GM20000 (cell line): ENCODE data around the gene FOXR1.

Experiments used
- DNase-seq: peaks from one replicate; pipeline ENCODE4 v3.0.0; 2012; ENCODE audit warnings: low spot score
- CTCF ChIP-seq: IDR thresholded peaks from 2 replicates; pipeline ENCODE4 v1.5.1; 2012; ENCODE audit warnings: mild to moderate bottlenecking, control low read depth; ENCODE audit errors: extremely low read depth, missing control alignments

Gene FOXR1

GRCh38 chr11:119025099-119025473 lies 53.5 kb downstream of the FOXR1 start:
- no peak for DNase-seq
- TF ChIP-seq CTCF = no peak

- TF ChIP-seq CTCF = no peak
- DNase-seq = no peak
Observed at GRCh38 chr11:119025541-119025940, 54.0 kb downstream of the FOXR1 start.

GRCh38 chr11:119025978-119026766 lies 54.6 kb downstream of the FOXR1 start:
- DNase-seq = no peak
- no peak for TF ChIP-seq CTCF

GRCh38 chr11:119026970-119027369 lies 55.4 kb downstream of the FOXR1 start:
- DNase-seq = no peak
- no peak for TF ChIP-seq CTCF

GRCh38 chr11:119027561-119028345 lies 56.2 kb downstream of the FOXR1 start:
- DNase-seq = no peak
- TF ChIP-seq CTCF = no peak

GRCh38 chr11:119028346-119029068 lies 56.9 kb downstream of the FOXR1 start:
- DNase-seq = no peak
- TF ChIP-seq CTCF = no peak

- no peak for DNase-seq
- TF ChIP-seq CTCF = no peak
Observed at GRCh38 chr11:119029069-119029339, 57.4 kb downstream of the FOXR1 start.
